Breast epithelium (tissue), 3 donors: ENCODE results near the gene TLE1.

Experiments
- POLR2A ChIP-seq: fragments of 450-650 bp; IDR thresholded peaks from one replicate; pipeline ENCODE4 v1.6.1; 2016; ENCODE audit warnings: antibody characterized with exemption, mild to moderate bottlenecking, moderate library complexity
- TF ChIP-seq, protein P1 (sequence below), 3 donors: fragments of 450-650 bp; IDR thresholded peaks; one replicate each; pipeline ENCODE4 v1.5.1; 2016 to 2017; ENCODE audit warnings: antibody characterized with exemption in 3 of 3, mild to moderate bottlenecking in 3 of 3, moderate library complexity in 3 of 3

GRCh38 chr9:81562231-81563019 is 126.9 kb downstream of the TLE1 start:
- TF ChIP-seq POLR2A, result no peak
- TF ChIP-seq, protein P1, sequence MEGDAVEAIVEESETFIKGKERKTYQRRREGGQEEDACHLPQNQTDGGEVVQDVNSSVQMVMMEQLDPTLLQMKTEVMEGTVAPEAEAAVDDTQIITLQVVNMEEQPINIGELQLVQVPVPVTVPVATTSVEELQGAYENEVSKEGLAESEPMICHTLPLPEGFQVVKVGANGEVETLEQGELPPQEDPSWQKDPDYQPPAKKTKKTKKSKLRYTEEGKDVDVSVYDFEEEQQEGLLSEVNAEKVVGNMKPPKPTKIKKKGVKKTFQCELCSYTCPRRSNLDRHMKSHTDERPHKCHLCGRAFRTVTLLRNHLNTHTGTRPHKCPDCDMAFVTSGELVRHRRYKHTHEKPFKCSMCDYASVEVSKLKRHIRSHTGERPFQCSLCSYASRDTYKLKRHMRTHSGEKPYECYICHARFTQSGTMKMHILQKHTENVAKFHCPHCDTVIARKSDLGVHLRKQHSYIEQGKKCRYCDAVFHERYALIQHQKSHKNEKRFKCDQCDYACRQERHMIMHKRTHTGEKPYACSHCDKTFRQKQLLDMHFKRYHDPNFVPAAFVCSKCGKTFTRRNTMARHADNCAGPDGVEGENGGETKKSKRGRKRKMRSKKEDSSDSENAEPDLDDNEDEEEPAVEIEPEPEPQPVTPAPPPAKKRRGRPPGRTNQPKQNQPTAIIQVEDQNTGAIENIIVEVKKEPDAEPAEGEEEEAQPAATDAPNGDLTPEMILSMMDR (IDR thresholded peaks at IDR 0.05), result no peak
